HEK293 (cell line): Measurements from ENCODE around the gene YDJC.
A peak's percentile ranks its signal among the peaks of the same experiment; 100 is the strongest.

ENCODE experiments used
- ATF2 ChIP-seq: fragments of 450-650 bp; formaldehyde crosslinking; IDR thresholded peaks from 2 replicates; pipeline ENCODE4 v1.5.1; 2016; ENCODE audit warnings: missing biosample characterization, missing genetic modification characterization, low read depth
- ELK4 ChIP-seq: IDR thresholded peaks from 2 replicates; pipeline ENCODE4 v1.6.1; 2011; ENCODE audit warnings: mild to moderate bottlenecking, low read depth, low read length, borderline replicate concordance
- GFI1B ChIP-seq: fragments of 450-650 bp; formaldehyde crosslinking; IDR thresholded peaks from 2 replicates; pipeline ENCODE4 v1.5.1; 2016; ENCODE audit warnings: missing biosample characterization, missing genetic modification characterization
- GLI2 ChIP-seq: fragments of 450-650 bp; formaldehyde crosslinking; IDR thresholded peaks from 2 replicates; pipeline ENCODE4; 2017; ENCODE audit warnings: missing biosample characterization, missing genetic modification characterization, low read depth, borderline replicate concordance
- IKZF3 ChIP-seq: fragments of 450-650 bp; IDR thresholded peaks from 2 replicates; pipeline ENCODE4 v1.5.0; 2018; ENCODE audit warnings: missing biosample characterization, mild to moderate bottlenecking, missing genetic modification characterization, moderate library complexity
- OSR2 ChIP-seq: fragments of 450-650 bp; formaldehyde crosslinking; IDR thresholded peaks from 2 replicates; pipeline ENCODE4 v1.5.1; 2016; ENCODE audit warnings: missing biosample characterization, missing genetic modification characterization
- PATZ1 ChIP-seq: fragments of 450-650 bp; formaldehyde crosslinking; IDR thresholded peaks from 2 replicates; pipeline ENCODE4 v1.5.1; 2016; ENCODE audit warnings: missing biosample characterization, missing genetic modification characterization
- SALL2 ChIP-seq: fragments of 450-650 bp; formaldehyde crosslinking; IDR thresholded peaks from 2 replicates; pipeline ENCODE4 v1.5.0; 2017; ENCODE audit warnings: missing biosample characterization, mild to moderate bottlenecking, missing genetic modification characterization, borderline replicate concordance
- SCRT2 ChIP-seq: fragments of 450-650 bp; formaldehyde crosslinking; IDR thresholded peaks from 2 replicates; pipeline ENCODE4 v1.5.1; 2016; ENCODE audit warnings: missing biosample characterization, missing genetic modification characterization
- ZBTB1 ChIP-seq: fragments of 450-650 bp; formaldehyde crosslinking; IDR thresholded peaks from 2 replicates; pipeline ENCODE4 v1.5.1; 2016; ENCODE audit warnings: missing biosample characterization, missing genetic modification characterization
- ZNF10 ChIP-seq: fragments of 450-650 bp; formaldehyde crosslinking; IDR thresholded peaks from 2 replicates; pipeline ENCODE4 v1.5.1; 2017; ENCODE audit warnings: missing biosample characterization, missing genetic modification characterization
- ZNF121 ChIP-seq: fragments of 450-650 bp; formaldehyde crosslinking; IDR thresholded peaks from 2 replicates; pipeline ENCODE4 v1.5.1; 2016; ENCODE audit warnings: missing biosample characterization, missing genetic modification characterization
- ZNF148 ChIP-seq: fragments of 450-650 bp; formaldehyde crosslinking; IDR thresholded peaks from 2 replicates; pipeline ENCODE4 v1.5.0; 2017; ENCODE audit warnings: missing biosample characterization, missing genetic modification characterization, borderline replicate concordance
- ZNF174 ChIP-seq: fragments of 450-650 bp; formaldehyde crosslinking; IDR thresholded peaks from 2 replicates; pipeline ENCODE4 v1.5.0; 2017; ENCODE audit warnings: missing biosample characterization, mild to moderate bottlenecking, missing genetic modification characterization
- ZNF274 ChIP-seq, 2 experiments: fragments of 200-500 bp in 1 of 2; fragments of 450-650 bp in 1 of 2; sonication (Bioruptor generic) in 1 of 2; formaldehyde crosslinking in 1 of 2; IDR thresholded peaks; 2 replicates each; pipeline versions ENCODE4 v1.5.1 to v1.6.1; 2014 to 2016; ENCODE audit warnings: borderline replicate concordance in 1 of 2, inconsistent platforms in 1 of 2, low read length in 1 of 2, missing biosample characterization in 1 of 2, missing genetic modification characterization in 1 of 2
- ZNF391 ChIP-seq: fragments of 450-650 bp; formaldehyde crosslinking; IDR thresholded peaks from 2 replicates; pipeline ENCODE4 v1.5.1; 2016; ENCODE audit warnings: low read depth, missing biosample characterization, missing genetic modification characterization, borderline replicate concordance
- ZNF398 ChIP-seq: fragments of 450-650 bp; formaldehyde crosslinking; IDR thresholded peaks from 2 replicates; pipeline ENCODE4 v1.5.1; 2017; ENCODE audit warnings: missing biosample characterization, missing genetic modification characterization
- ZNF416 ChIP-seq: fragments of 450-650 bp; formaldehyde crosslinking; IDR thresholded peaks from 2 replicates; pipeline ENCODE4 v1.5.1; 2016; ENCODE audit warnings: missing biosample characterization, missing genetic modification characterization
- ZNF423 ChIP-seq: fragments of 450-650 bp; formaldehyde crosslinking; IDR thresholded peaks from 2 replicates; pipeline ENCODE4 v1.5.1; 2016; ENCODE audit warnings: missing biosample characterization, missing genetic modification characterization
- ZNF433 ChIP-seq: fragments of 450-650 bp; formaldehyde crosslinking; IDR thresholded peaks from 2 replicates; pipeline ENCODE4 v1.5.1; 2016; ENCODE audit warnings: missing biosample characterization, missing genetic modification characterization, low read depth
- ZNF521 ChIP-seq: fragments of 450-650 bp; formaldehyde crosslinking; IDR thresholded peaks from 2 replicates; pipeline ENCODE4 v1.5.1; 2017; ENCODE audit warnings: missing biosample characterization, mild to moderate bottlenecking, missing genetic modification characterization
- ZNF560 ChIP-seq: fragments of 450-650 bp; formaldehyde crosslinking; IDR thresholded peaks from 2 replicates; pipeline ENCODE4 v1.5.1; 2017; ENCODE audit warnings: missing biosample characterization, missing genetic modification characterization, borderline replicate concordance
- ZNF624 ChIP-seq: fragments of 450-650 bp; formaldehyde crosslinking; IDR thresholded peaks from 2 replicates; pipeline ENCODE4 v1.5.1; 2017; ENCODE audit warnings: missing biosample characterization, missing genetic modification characterization
- ZNF639 ChIP-seq: fragments of 450-650 bp; formaldehyde crosslinking; IDR thresholded peaks from 2 replicates; pipeline ENCODE4 v1.5.1; 2016; ENCODE audit warnings: missing biosample characterization, missing genetic modification characterization
- ZNF654 ChIP-seq: fragments of 450-650 bp; formaldehyde crosslinking; IDR thresholded peaks from 2 replicates; pipeline ENCODE4 v1.5.1; 2016; ENCODE audit warnings: low read depth, missing biosample characterization, missing genetic modification characterization
- ZSCAN18 ChIP-seq: fragments of 450-650 bp; formaldehyde crosslinking; IDR thresholded peaks from 2 replicates; pipeline ENCODE4 v1.5.1; 2016; ENCODE audit warnings: missing biosample characterization, missing genetic modification characterization
- ZXDB ChIP-seq: fragments of 450-650 bp; formaldehyde crosslinking; IDR thresholded peaks from 2 replicates; pipeline ENCODE4 v1.5.1; 2016; ENCODE audit warnings: missing biosample characterization, missing genetic modification characterization

Gene YDJC

GRCh38 chr22:21657360-21658032 lies 27.7 kb upstream of the YDJC start (continued):
- TF ChIP-seq GLI2 (tag by site-specific recombination): no peak
- TF ChIP-seq PATZ1 (tag by site-specific recombination): peak; percentile 44; the same call in 1 of the 2 replicates
- TF ChIP-seq ZNF148 (tag by site-specific recombination): no peak
- TF ChIP-seq ZNF398 (tag by site-specific recombination): 0 out of 2 replicates have a peak, but pooled peaks have one; percentile 39
- no peak for TF ChIP-seq ZBTB1
- no peak for TF ChIP-seq ZNF274 (IDR thresholded peaks at IDR 0.05; ENCODE audit: low read length)
- no peak for TF ChIP-seq ZNF274 (tag by site-specific recombination; IDR thresholded peaks at IDR 0.05; ENCODE audit: borderline replicate concordance)
- no peak for TF ChIP-seq ZNF423
- no peak for TF ChIP-seq ZNF521
- TF ChIP-seq IKZF3 (tag by site-specific recombination): no peak
- TF ChIP-seq ZNF391 (tag by site-specific recombination): no peak
- no peak for TF ChIP-seq ZNF174
- no peak for TF ChIP-seq GFI1B (tag by site-specific recombination)
- no peak for TF ChIP-seq ZSCAN18 (tag by site-specific recombination)
- TF ChIP-seq ZNF639: no peak
- TF ChIP-seq ZXDB (tag by site-specific recombination): peak; percentile 79
- TF ChIP-seq ZNF10 (tag by site-specific recombination): no peak
- TF ChIP-seq ELK4: no peak
- TF ChIP-seq ZNF624 (tag by site-specific recombination): no peak
- TF ChIP-seq ZNF121 (tag by site-specific recombination): no peak
- TF ChIP-seq ZNF654 (tag by site-specific recombination): no peak
- TF ChIP-seq ATF2 (tag by site-specific recombination): no peak
- TF ChIP-seq SCRT2 (tag by site-specific recombination): 0 out of 2 replicates have a peak, but pooled peaks have one; percentile 23
- TF ChIP-seq SALL2: no peak
- TF ChIP-seq ZNF416 (tag by site-specific recombination): no peak
- TF ChIP-seq ZNF433: no peak
- no peak for TF ChIP-seq OSR2 (tag by site-specific recombination)
- TF ChIP-seq ZNF560 (tag by site-specific recombination): no peak
